Common myeloid progenitor, CD34-positive (primary cell): ENCODE data around the gene GEMIN8.

Source experiments
- CTCF ChIA-PET: fragments of 350-600 bp; sonication (Branson Sonifier 250); formaldehyde crosslinking; loops from one replicate; lab custom pipeline; 2021; ENCODE audit warnings: antibody characterized with exemption; lab: Charles Lee
- POLR2A ChIA-PET: fragments of 350-600 bp; sonication (Branson Sonifier 250); formaldehyde crosslinking; loops from one replicate; lab custom pipeline; 2021; ENCODE audit warnings: antibody characterized with exemption; lab: Charles Lee
- DNase-seq, 3 donors: peaks; one replicate each; pipeline versions ENCODE4 v3.0.0 to v3.0.0-alpha.2; 2013
- H3K27ac ChIP-seq, 2 experiments: 1 replicate in 1 of 2; 2 replicates in 1 of 2; pipeline ENCODE4 v1.7.0; 2013; ENCODE audit warnings: inconsistent platforms in 2 of 2, low read length in 2 of 2, mild to moderate bottlenecking in 2 of 2, low read depth in 1 of 2, moderate library complexity in 1 of 2; ENCODE audit not compliant: severe bottlenecking in 2 of 2, insufficient read depth in 1 of 2, poor library complexity in 1 of 2
- H3K27me3 ChIP-seq, 5 experiments: replicated peaks in 2 of 5; 1 replicate in 3 of 5; 2 replicates in 2 of 5; pipeline versions ENCODE4 v1.6.1 to v1.7.0; 2013; ENCODE audit warnings: low read length in 4 of 5, mild to moderate bottlenecking in 2 of 5, moderate library complexity in 2 of 5, inconsistent platforms in 1 of 5; ENCODE audit not compliant: insufficient read depth in 5 of 5, control insufficient read depth in 4 of 5
- H3K36me3 ChIP-seq, 4 experiments: 1 replicate in 2 of 4; 2 replicates in 2 of 4; pipeline versions ENCODE4 v1.6.1 to v1.7.0; 2013; ENCODE audit warnings: low read length in 3 of 4, control low read depth in 1 of 4, mild to moderate bottlenecking in 1 of 4; ENCODE audit not compliant: control insufficient read depth in 4 of 4, insufficient read depth in 4 of 4
- H3K4me1 ChIP-seq, 4 experiments: 1 replicate in 3 of 4; 2 replicates in 1 of 4; pipeline versions ENCODE4 v1.6.1 to v1.7.1; 2013; ENCODE audit warnings: low read length in 3 of 4, mild to moderate bottlenecking in 3 of 4, control low read depth in 1 of 4, inconsistent platforms in 1 of 4, moderate library complexity in 1 of 4; ENCODE audit not compliant: control insufficient read depth in 4 of 4, insufficient read depth in 4 of 4; ENCODE audit errors: control extremely low read depth in 1 of 4
- H3K4me3 ChIP-seq, 7 experiments: 1 replicate in 4 of 7; 2 replicates in 3 of 7; pipeline versions ENCODE4 v1.5.1 to v1.7.0; 2013; ENCODE audit warnings: mild to moderate bottlenecking in 7 of 7, low read length in 6 of 7, moderate library complexity in 6 of 7, inconsistent platforms in 2 of 7, low read depth in 2 of 7, control low read depth in 1 of 7; ENCODE audit not compliant: insufficient read depth in 4 of 7, control insufficient read depth in 1 of 7; ENCODE audit errors: extremely low read depth in 1 of 7
- H3K9me3 ChIP-seq, 5 experiments: 1 replicate in 4 of 5; 2 replicates in 1 of 5; pipeline versions ENCODE4 v1.6.1 to v1.7.1; 2013; ENCODE audit warnings: low read length in 4 of 5, mild to moderate bottlenecking in 2 of 5, inconsistent platforms in 1 of 5, low read depth in 1 of 5, moderate library complexity in 1 of 5; ENCODE audit not compliant: control insufficient read depth in 4 of 5, insufficient read depth in 2 of 5; ENCODE audit errors: control extremely low read depth in 1 of 5
- WGBS: methylation state at CpG from one replicate; pipeline ENCODE4 v1.1.5; 2013; ENCODE audit not compliant: insufficient coverage; 5-methylcytosine and 5-hydroxymethylcytosine counted together

The GEMIN8 gene

GRCh38 chrX:14032406-14032805 is 2.7 kb upstream of the GEMIN8 start:
- H3K36me3 ChIP-seq: no peaks in the 10 kb centered on the region
- CTCF ChIA-PET: interaction anchor here (0.6 to 2.7 kb wide), 6 partner anchors 94 to 527 kb away, joined by 3 to 8 read pairs (median 4); no protein-coding TSS in a partner anchor
- H3K9me3 ChIP-seq: no peaks in the 10 kb centered on the region
- peaks cover 0 to 12% (median 0%) of the 10 kb centered on the region in 5 experiments for H3K27me3 ChIP-seq
- H3K27ac ChIP-seq: no peak overlapping the region
- WGBS: 0% methylated on average over 2 of the region's 2 CpGs
- POLR2A ChIA-PET: no interaction called here
- H3K4me3 ChIP-seq: no peak overlapping the region
- H3K4me1 ChIP-seq: peaks cover 0 to 21% (median 6%) of the 10 kb centered on the region in 4 experiments
- DNase-seq: peak; percentile 56 to 82 (median 74)

- ChIA-PET CTCF (interaction anchor here (1.0 to 1.5 kb wide), 3 partner anchors 251 to 384 kb away, joined by 3 to 5 read pairs (median 3); no protein-coding TSS in a partner anchor), POLR2A (interaction anchor here (0.8 kb wide), 1 partner anchor 296 kb away, joined by 3 read pairs; the partner anchor contains the start of genes OFD1 and TRAPPC2)
- H3K9me3 ChIP-seq: no peaks in the 10 kb centered on the region
- DNase-seq: no peak
- peak overlapping the region; percentile 44 to 87 (median 71) for H3K4me3 ChIP-seq
- H3K27me3 ChIP-seq: peaks cover 0 to 12% (median 0%) of the 10 kb centered on the region in 5 experiments
- peaks cover 0 to 29% (median 6%) of the 10 kb centered on the region in 4 experiments for H3K4me1 ChIP-seq
- peak overlapping the region; percentile 88 to 94 for H3K27ac ChIP-seq
- WGBS: 0% methylated on average over 7 of the region's 7 CpGs
- no peaks in the 10 kb centered on the region for H3K36me3 ChIP-seq
Observed at GRCh38 chrX:14030174-14030530, 460 bp upstream of the GEMIN8 start.

GRCh38 chrX:14029039-14029424 is 660 bp downstream of the GEMIN8 start:
- peak overlapping the region; percentile 44 to 87 (median 71) for H3K4me3 ChIP-seq

GRCh38 chrX:14028473-14028872 is 1.2 kb downstream of the GEMIN8 start:
- peaks cover 0 to 12% (median 0%) of the 10 kb centered on the region in 5 experiments for H3K27me3 ChIP-seq
- peaks cover 0 to 29% (median 6%) of the 10 kb centered on the region in 4 experiments for H3K4me1 ChIP-seq
- peak overlapping the region in 1 of 2 experiments; percentile 94 for H3K27ac ChIP-seq
- 46% methylated on average over 2 of the region's 3 CpGs for WGBS
- H3K4me3 ChIP-seq: peak overlapping the region in 5 of 7 experiments; percentile 67 to 87 (median 72)
- no peaks in the 10 kb centered on the region for H3K36me3 ChIP-seq
- ChIA-PET CTCF (interaction anchor here (0.9 to 1.4 kb wide), 2 partner anchors 265 to 370 kb away, joined by 3 read pairs; no protein-coding TSS in a partner anchor), POLR2A (no interaction called here)
- H3K9me3 ChIP-seq: no peaks in the 10 kb centered on the region
- peak in 1 of 3 donors; percentile 1 for DNase-seq

More at GRCh38 chrX:14029039-14029424, 660 bp downstream of the GEMIN8 start:
- Histone ChIP-seq H3K27me3 (peaks cover 0 to 12% (median 0%) of the 10 kb centered on the region in 5 experiments), H3K36me3 (no peaks in the 10 kb centered on the region), H3K27ac (peak overlapping the region; percentile 88 to 94), H3K4me1 (peaks cover 0 to 29% (median 6%) of the 10 kb centered on the region in 4 experiments), H3K9me3 (no peaks in the 10 kb centered on the region)
- POLR2A ChIA-PET: no interaction called here
- CTCF ChIA-PET: interaction anchor here (0.9 to 1.5 kb wide), 4 partner anchors 266 to 383 kb away, joined by 3 to 5 read pairs (median 3); no protein-coding TSS in a partner anchor
- DNase-seq: no peak
- 7% methylated on average over 6 of the region's 7 CpGs for WGBS

- Histone ChIP-seq H3K36me3 (no peaks in the 10 kb centered on the region), H3K27me3 (peaks cover 0 to 12% (median 0%) of the 10 kb centered on the region in 5 experiments), H3K9me3 (no peaks in the 10 kb centered on the region), H3K4me1 (peaks cover 0 to 29% (median 6%) of the 10 kb centered on the region in 4 experiments), H3K4me3 (no peak overlapping the region), H3K27ac (peak overlapping the region in 1 of 2 experiments; percentile 62)
- ChIA-PET POLR2A (no interaction called here), CTCF (no interaction called here)
- peak in 2 of 3 donors; percentile 51 to 52 for DNase-seq
Observed at GRCh38 chrX:14027511-14028019, 2.1 kb downstream of the GEMIN8 start.

DNA sequence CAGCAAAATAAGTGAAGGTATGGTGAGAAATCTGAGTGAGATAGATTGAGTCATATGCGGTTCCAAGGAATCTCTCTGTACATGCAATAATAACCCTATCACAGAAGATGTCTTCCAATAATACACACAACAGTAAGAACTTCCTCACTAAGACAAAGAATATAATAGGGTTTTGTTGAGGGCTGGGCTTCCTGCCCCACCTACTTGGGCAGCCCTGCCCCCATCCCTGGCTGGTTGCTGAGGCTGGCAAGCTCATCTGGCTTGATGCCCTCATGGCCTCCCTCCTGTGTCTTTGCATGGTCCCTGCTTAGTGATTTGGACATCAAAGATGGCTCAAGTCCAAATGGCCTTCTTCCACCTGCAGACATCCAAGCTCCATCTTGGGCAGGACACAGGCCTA is 2.7 kb downstream of the GEMIN8 start:
- peak in 2 of 3 donors; percentile 13 to 21 for DNase-seq
- peak overlapping the region in 1 of 7 experiments; percentile 11 for H3K4me3 ChIP-seq
- peaks cover 0 to 12% (median 0%) of the 10 kb centered on the region in 5 experiments for H3K27me3 ChIP-seq
- POLR2A ChIA-PET: no interaction called here
- H3K9me3 ChIP-seq: peaks cover 0 to 4% (median 2%) of the 10 kb centered on the region in 5 experiments
- peaks cover 0 to 2% (median 1%) of the 10 kb centered on the region in 4 experiments for H3K36me3 ChIP-seq
- CTCF ChIA-PET: no interaction called here
- no CpG with 5 or more reads among the region's 1 CpG for WGBS
- H3K4me1 ChIP-seq: peaks cover 0 to 26% (median 6%) of the 10 kb centered on the region in 4 experiments
- H3K27ac ChIP-seq: no peak overlapping the region

DNA sequence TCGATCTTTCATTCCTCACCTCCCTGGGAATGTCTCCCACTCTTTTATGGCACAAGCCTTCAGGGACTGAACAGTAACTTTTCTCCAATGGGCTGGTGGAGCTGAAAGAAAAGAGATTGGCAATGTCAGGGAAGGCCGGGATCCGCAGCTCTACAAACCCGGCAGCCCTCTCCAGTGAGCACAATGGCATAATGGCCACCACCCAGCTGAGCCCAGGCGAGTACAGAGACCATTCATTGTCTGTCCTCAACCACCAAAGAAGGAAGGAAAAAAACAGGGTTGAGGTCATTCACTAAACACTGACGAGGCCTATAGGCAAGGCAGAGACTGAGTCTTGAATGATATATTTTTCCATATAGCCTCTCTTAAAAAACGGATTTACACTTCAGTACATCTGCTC is 3.6 kb downstream of the GEMIN8 start:
- H3K27ac ChIP-seq: no peak overlapping the region
- DNase-seq: no peak
- H3K36me3 ChIP-seq: peaks cover 0 to 3% (median 1%) of the 10 kb centered on the region in 4 experiments
- 80% methylated on average over 3 of the region's 7 CpGs for WGBS
- peaks cover 0 to 25% (median 6%) of the 10 kb centered on the region in 4 experiments for H3K4me1 ChIP-seq
- ChIA-PET CTCF (interaction anchor here (0.8 to 1.1 kb wide), 2 partner anchors 13 to 276 kb away, joined by 3 to 4 read pairs; no protein-coding TSS in a partner anchor), POLR2A (no interaction called here)
- H3K27me3 ChIP-seq: peaks cover 0 to 12% (median 0%) of the 10 kb centered on the region in 5 experiments
- peaks cover 0 to 4% (median 3%) of the 10 kb centered on the region in 5 experiments for H3K9me3 ChIP-seq
- no peak overlapping the region for H3K4me3 ChIP-seq
